GM18508 (cell line): ENCODE data around the gene ZNF555.

Source experiments
- ATAC-seq: cut with Tn5 transposase; IDR thresholded peaks from one replicate; pipeline ENCODE4 v1.9.1; 2021; ENCODE audit warnings: moderate number of reproducible peaks; ENCODE audit not compliant: insufficient read depth, unreplicated experiment

The ZNF555 gene

DNA sequence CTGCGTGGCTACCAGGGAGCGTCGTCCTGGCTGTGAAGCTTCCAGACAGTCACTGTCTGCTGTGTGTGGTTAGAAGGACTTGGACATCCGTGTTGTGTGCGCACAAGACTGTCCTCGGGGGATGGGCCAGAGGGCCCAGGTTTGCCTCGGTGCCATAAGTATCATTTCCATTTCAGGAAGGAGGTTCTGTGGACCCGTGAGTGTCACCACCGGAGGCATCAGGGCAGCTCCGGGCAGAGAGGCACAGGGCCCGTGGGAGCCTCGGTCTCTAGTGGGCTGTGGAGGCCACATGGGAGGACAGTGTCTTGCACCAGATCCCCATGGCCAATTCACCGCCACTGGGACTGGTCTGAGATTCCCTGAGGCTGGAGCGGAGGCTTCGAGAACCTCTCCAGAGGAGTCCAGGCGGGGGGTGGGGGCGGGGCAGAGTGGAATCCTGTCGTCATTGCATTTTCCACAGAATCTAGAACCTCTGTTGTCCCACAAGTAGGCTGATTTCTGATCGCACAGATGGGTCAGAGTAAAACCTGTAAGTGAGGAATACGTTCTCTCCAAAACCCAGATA, 65.4 kb downstream of the ZNF555 start:
- no peak for ATAC-seq
